ENCODE data around the gene PEMT.

GRCh38 chr17:17514993-17515933 lies 76.2 kb downstream of the PEMT start:
- TF ChIP-seq POLR2AphosphoS5 (IDR thresholded peaks at IDR 0.05) (no peak), CTCF (IDR thresholded peaks at IDR 0.05) (no peak), POLR2A (IDR thresholded peaks at IDR 0.05) (no peak), EP300 (IDR thresholded peaks at IDR 0.05; ENCODE audit: low read depth) (no peak)

Data from transverse colon (tissue), 4 donors.